Measurements from ENCODE around the gene PARD3B. TPM values are rescaled to one million over a fixed set of nuclear protein-coding genes. Genes with fewer than 3 reads are reported as not detected.

Gene PARD3B
- total RNA-seq, 1 experiment from 2014 or later, result 2.0 TPM

GRCh38 chr2:205058409-205058808 is 513.1 kb downstream of the PARD3B start:
- Histone ChIP-seq H4K20me1 (ENCODE audit: insufficient read depth) (no peaks in the 10 kb centered on the region), H3K9me2 (ENCODE audit: insufficient read depth) (no peaks in the 10 kb centered on the region), H3K9ac (ENCODE audit: low read length) (no peak overlapping the region), H3K4me3 (replicated peaks in 1 of 2; ENCODE audit: low read depth in 1 of 2, low read length in 2 of 2) (no peak overlapping the region), H3K4me2 (ENCODE audit: low read length) (no peak overlapping the region), H3K27ac (ENCODE audit: low read depth, low read length) (no peak overlapping the region), H3K27me3 (ENCODE audit: insufficient read depth, low read length) (no peaks in the 10 kb centered on the region), H2AFZ (ENCODE audit: low read depth, low read length, poor library complexity, severe bottlenecking) (no peak overlapping the region), H3K9me3 (ENCODE audit: control insufficient read depth in 1 of 2, insufficient read depth in 1 of 2, low read depth in 1 of 2, low read length in 2 of 2) (no peaks in the 10 kb centered on the region), H3K4me1 (ENCODE audit: control insufficient read depth in 1 of 2, insufficient read depth in 2 of 2, low read length in 2 of 2) (no peaks in the 10 kb centered on the region), H3K79me2 (ENCODE audit: insufficient read depth, low read length) (no peaks in the 10 kb centered on the region), H3K36me3 (ENCODE audit: control insufficient read depth in 1 of 2, insufficient read depth in 2 of 2, low read length in 2 of 2) (no peaks in the 10 kb centered on the region)
- ATAC-seq, result no peak
- ChIA-PET RAD21 (ENCODE audit: low non-redundant PET in 1 of 2, low total read pairs in 2 of 2, uncharacterized antibody in 2 of 2, unreplicated experiment in 2 of 2) (no interaction called here), POLR2A (no interaction called here), CTCF (no interaction called here)
- BruUV-seq (replicated peaks), result no TSS peak
- TF ChIP-seq CEBPB (IDR thresholded peaks at IDR 0.05; ENCODE audit: low read depth) (no peak), ZNF274 (IDR thresholded peaks at IDR 0.05; ENCODE audit: low read depth, low read length) (no peak), SRF (IDR thresholded peaks at IDR 0.05; ENCODE audit: low read depth) (no peak), SP1 (IDR thresholded peaks at IDR 0.05; ENCODE audit: low read depth) (no peak), CBX3 (IDR thresholded peaks at IDR 0.05; ENCODE audit: low read depth) (no peak), ELF1 (IDR thresholded peaks at IDR 0.05; ENCODE audit: borderline replicate concordance, low read depth) (no peak), EZH2phosphoT487 (IDR thresholded peaks at IDR 0.05; ENCODE audit: borderline replicate concordance) (no peak), JUND (IDR thresholded peaks at IDR 0.05) (no peak), ATF3 (IDR thresholded peaks at IDR 0.05) (no peak), CTCF (IDR thresholded peaks at IDR 0.05 in 2 of 3, conservative IDR thresholded peaks at IDR 0.05 in 1 of 3; ENCODE audit: borderline replicate concordance in 1 of 3, insufficient read depth in 1 of 3, low read depth in 2 of 3, low read length in 2 of 3) (no peak), MAX (IDR thresholded peaks at IDR 0.05) (no peak)
- TF ChIP-seq, protein P1, sequence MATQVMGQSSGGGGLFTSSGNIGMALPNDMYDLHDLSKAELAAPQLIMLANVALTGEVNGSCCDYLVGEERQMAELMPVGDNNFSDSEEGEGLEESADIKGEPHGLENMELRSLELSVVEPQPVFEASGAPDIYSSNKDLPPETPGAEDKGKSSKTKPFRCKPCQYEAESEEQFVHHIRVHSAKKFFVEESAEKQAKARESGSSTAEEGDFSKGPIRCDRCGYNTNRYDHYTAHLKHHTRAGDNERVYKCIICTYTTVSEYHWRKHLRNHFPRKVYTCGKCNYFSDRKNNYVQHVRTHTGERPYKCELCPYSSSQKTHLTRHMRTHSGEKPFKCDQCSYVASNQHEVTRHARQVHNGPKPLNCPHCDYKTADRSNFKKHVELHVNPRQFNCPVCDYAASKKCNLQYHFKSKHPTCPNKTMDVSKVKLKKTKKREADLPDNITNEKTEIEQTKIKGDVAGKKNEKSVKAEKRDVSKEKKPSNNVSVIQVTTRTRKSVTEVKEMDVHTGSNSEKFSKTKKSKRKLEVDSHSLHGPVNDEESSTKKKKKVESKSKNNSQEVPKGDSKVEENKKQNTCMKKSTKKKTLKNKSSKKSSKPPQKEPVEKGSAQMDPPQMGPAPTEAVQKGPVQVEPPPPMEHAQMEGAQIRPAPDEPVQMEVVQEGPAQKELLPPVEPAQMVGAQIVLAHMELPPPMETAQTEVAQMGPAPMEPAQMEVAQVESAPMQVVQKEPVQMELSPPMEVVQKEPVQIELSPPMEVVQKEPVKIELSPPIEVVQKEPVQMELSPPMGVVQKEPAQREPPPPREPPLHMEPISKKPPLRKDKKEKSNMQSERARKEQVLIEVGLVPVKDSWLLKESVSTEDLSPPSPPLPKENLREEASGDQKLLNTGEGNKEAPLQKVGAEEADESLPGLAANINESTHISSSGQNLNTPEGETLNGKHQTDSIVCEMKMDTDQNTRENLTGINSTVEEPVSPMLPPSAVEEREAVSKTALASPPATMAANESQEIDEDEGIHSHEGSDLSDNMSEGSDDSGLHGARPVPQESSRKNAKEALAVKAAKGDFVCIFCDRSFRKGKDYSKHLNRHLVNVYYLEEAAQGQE (IDR thresholded peaks at IDR 0.05; ENCODE audit: low read depth), result no peak
- intact Hi-C loops (cut with micrococcal nuclease), result no loop called here
- DNase-seq (ENCODE audit: low read depth, low spot score), result no peak
